CD4-positive, alpha-beta T cell (primary cell): ENCODE measurements around the gene WWOX. TPM values are rescaled to one million over a fixed set of nuclear protein-coding genes. Genes with fewer than 3 reads are reported as not detected.

Experiments used
- ATAC-seq: fragments of 200-7000 bp; cut with Tn5 transposase; one replicate; pipeline ENCODE4 v1.10.0; 2022; ENCODE audit warnings: mild to moderate bottlenecking; ENCODE audit not compliant: poor library complexity
- CTCF ChIA-PET: fragments of 350-600 bp; sonication (Branson Sonifier 250); formaldehyde crosslinking; loops from one replicate; lab custom pipeline; 2021; ENCODE audit warnings: antibody characterized with exemption, inconsistent platforms; lab: Charles Lee
- POLR2A ChIA-PET: fragments of 350-600 bp; sonication (Branson Sonifier 250); formaldehyde crosslinking; loops from one replicate; lab custom pipeline; 2021; ENCODE audit warnings: antibody characterized with exemption, inconsistent platforms; lab: Charles Lee
- DNase-seq, 14 experiments: peaks; one replicate each; pipeline ENCODE4 v3.0.0-alpha.2; 2013 to 2020; ENCODE audit warnings: mixed read lengths in 2 of 14
- H3K27ac ChIP-seq, 2 donors: one replicate each; pipeline versions ENCODE4 v1.5.1 to v1.7.0; 2013; ENCODE audit warnings: low read length in 2 of 2, low read depth in 1 of 2, mild to moderate bottlenecking in 1 of 2
- H3K27me3 ChIP-seq, 2 experiments: 1 replicate in 1 of 2; 2 replicates in 1 of 2; pipeline versions ENCODE4 v1.6.1 to v1.7.0; 2013; ENCODE audit warnings: low read length in 2 of 2, control low read depth in 1 of 2, mild to moderate bottlenecking in 1 of 2, moderate library complexity in 1 of 2; ENCODE audit not compliant: insufficient read depth in 2 of 2, control insufficient read depth in 1 of 2
- H3K36me3 ChIP-seq: one replicate; pipeline ENCODE4 v1.6.1; 2013; ENCODE audit warnings: low read length, control low read depth; ENCODE audit not compliant: insufficient read depth
- H3K4me1 ChIP-seq: one replicate; pipeline ENCODE4 v1.6.1; 2013; ENCODE audit warnings: low read length, control low read depth; ENCODE audit not compliant: insufficient read depth
- H3K4me3 ChIP-seq: one replicate; pipeline ENCODE4 v1.5.1; 2013; ENCODE audit warnings: mild to moderate bottlenecking, low read length, moderate library complexity
- H3K9me3 ChIP-seq, 2 experiments: 1 replicate in 1 of 2; 2 replicates in 1 of 2; pipeline versions ENCODE4 v1.6.1 to v1.7.0; 2013; ENCODE audit warnings: low read length in 2 of 2, mild to moderate bottlenecking in 2 of 2, control low read depth in 1 of 2, moderate library complexity in 1 of 2; ENCODE audit not compliant: control insufficient read depth in 1 of 2, insufficient read depth in 1 of 2
- H3K27ac Mint-ChIP-seq: one replicate; pipeline ENCODE4 v1.8.0; 2020; ENCODE audit warnings: mixed read lengths
- H3K27me3 Mint-ChIP-seq: one replicate; pipeline ENCODE4 v1.8.0; 2021; ENCODE audit warnings: mixed read lengths
- H3K36me3 Mint-ChIP-seq: one replicate; pipeline ENCODE4 v1.8.0; 2021; ENCODE audit warnings: low read depth, mixed read lengths
- H3K4me1 Mint-ChIP-seq: one replicate; pipeline ENCODE4 v1.8.0; 2021; ENCODE audit warnings: low read depth, mixed read lengths
- H3K4me3 Mint-ChIP-seq: one replicate; pipeline ENCODE4 v1.8.0; 2020; ENCODE audit warnings: mild to moderate bottlenecking, mixed read lengths
- H3K9me3 Mint-ChIP-seq: one replicate; pipeline ENCODE4 v1.8.0; 2020; ENCODE audit warnings: mixed read lengths
- intact Hi-C, 2 experiments: fragments of 100-400 bp; cut with DNase I in 1 of 2; cut with micrococcal nuclease in 1 of 2; formaldehyde crosslinking; loops; one replicate each; pipeline versions ENCODE4 v1.15.1 to v1.9.0; 2023 to 2025; cut with DNase I, micrococcal nuclease
- total RNA-seq, 174 experiments: library from RNA in 2 of 174; stranded (reverse) in 2 of 174; gene quantifications; one replicate each; pipeline ENCODE4 v1.2.3 and lab custom pipeline; 2021 to 2026
- TF ChIP-seq, protein P1 (sequence below): fragments of 200-600 bp; IDR thresholded peaks from one replicate; pipeline ENCODE4 v1.8.0; 2022; ENCODE audit warnings: antibody characterized with exemption, mild to moderate bottlenecking

WWOX gene
- total RNA-seq, 2 experiments from 2014 or later = 19.3 to 21.7 TPM

DNA sequence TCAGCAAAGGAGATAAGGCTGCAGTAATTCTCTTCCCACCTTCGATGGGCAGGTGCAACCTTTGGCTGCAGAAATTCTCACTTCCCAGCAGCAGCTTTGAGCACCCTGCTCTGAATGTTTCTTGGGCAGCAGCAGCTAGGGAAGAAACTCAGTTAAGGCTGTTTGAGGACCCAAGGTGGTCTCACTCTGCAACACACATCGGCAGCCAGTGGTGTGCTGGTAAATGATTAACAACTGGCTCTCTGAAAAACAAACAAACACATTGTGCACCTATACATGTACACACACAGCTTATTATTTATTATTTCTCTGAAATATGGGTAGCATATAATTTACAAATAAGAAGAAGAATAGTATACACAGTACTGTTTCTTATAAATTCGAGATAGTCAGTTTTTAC is 685.8 kb downstream of the WWOX start:
- Histone ChIP-seq H3K4me3 (no peak overlapping the region), H3K27me3 (no peaks in the 10 kb centered on the region), H3K27ac (no peak overlapping the region), H3K4me1 (peaks cover 3% of the 10 kb centered on the region), H3K9me3 (no peaks in the 10 kb centered on the region), H3K36me3 (no peaks in the 10 kb centered on the region)
- ATAC-seq (no peak), DNase-seq (no peak)
- POLR2A ChIA-PET = no interaction called here
- no peak overlapping the region for H3K27ac Mint-ChIP-seq
- no peaks in the 10 kb centered on the region for H3K36me3 Mint-ChIP-seq
- TF ChIP-seq, protein P1, sequence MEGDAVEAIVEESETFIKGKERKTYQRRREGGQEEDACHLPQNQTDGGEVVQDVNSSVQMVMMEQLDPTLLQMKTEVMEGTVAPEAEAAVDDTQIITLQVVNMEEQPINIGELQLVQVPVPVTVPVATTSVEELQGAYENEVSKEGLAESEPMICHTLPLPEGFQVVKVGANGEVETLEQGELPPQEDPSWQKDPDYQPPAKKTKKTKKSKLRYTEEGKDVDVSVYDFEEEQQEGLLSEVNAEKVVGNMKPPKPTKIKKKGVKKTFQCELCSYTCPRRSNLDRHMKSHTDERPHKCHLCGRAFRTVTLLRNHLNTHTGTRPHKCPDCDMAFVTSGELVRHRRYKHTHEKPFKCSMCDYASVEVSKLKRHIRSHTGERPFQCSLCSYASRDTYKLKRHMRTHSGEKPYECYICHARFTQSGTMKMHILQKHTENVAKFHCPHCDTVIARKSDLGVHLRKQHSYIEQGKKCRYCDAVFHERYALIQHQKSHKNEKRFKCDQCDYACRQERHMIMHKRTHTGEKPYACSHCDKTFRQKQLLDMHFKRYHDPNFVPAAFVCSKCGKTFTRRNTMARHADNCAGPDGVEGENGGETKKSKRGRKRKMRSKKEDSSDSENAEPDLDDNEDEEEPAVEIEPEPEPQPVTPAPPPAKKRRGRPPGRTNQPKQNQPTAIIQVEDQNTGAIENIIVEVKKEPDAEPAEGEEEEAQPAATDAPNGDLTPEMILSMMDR = no peak
- H3K4me3 Mint-ChIP-seq = no peak overlapping the region
- H3K9me3 Mint-ChIP-seq = no peaks in the 10 kb centered on the region
- H3K27me3 Mint-ChIP-seq = no peaks in the 10 kb centered on the region
- intact Hi-C loops = no loop called here
- CTCF ChIA-PET = no interaction called here
- H3K4me1 Mint-ChIP-seq = no peaks in the 10 kb centered on the region

DNA sequence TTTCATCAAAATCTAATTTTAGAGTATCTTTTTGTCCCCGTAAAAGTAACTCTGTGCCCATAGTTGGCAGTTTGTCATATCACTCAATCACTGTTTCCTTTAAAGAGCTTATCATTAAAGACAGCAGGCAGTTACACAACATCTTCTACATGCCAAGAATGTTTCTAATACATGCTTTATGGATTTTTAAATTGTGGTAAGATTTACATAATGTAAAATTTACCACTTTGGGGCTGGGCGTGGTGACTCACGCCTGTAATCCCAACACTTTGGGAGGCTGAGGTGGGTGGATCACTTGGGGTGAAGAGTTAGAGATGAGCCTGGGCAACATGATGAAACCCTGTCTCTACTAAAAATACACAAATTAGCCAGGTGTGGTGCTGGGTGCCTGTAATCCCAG is 687.2 kb downstream of the WWOX start:
- peaks cover 9% of the 10 kb centered on the region for H3K4me1 ChIP-seq
- H3K27ac ChIP-seq = no peak overlapping the region
- TF ChIP-seq, protein P1 = no peak
- ChIA-PET POLR2A (no interaction called here), CTCF (no interaction called here)
- no peaks in the 10 kb centered on the region for H3K27me3 ChIP-seq
- Mint-ChIP-seq H3K9me3 (no peaks in the 10 kb centered on the region), H3K4me3 (no peak overlapping the region), H3K27me3 (no peaks in the 10 kb centered on the region), H3K36me3 (no peaks in the 10 kb centered on the region), H3K27ac (no peak overlapping the region), H3K4me1 (no peaks in the 10 kb centered on the region)
- no peaks in the 10 kb centered on the region for H3K36me3 ChIP-seq
- intact Hi-C loops = no loop called here
- no peak overlapping the region for H3K4me3 ChIP-seq
- no peak for DNase-seq
- no peaks in the 10 kb centered on the region for H3K9me3 ChIP-seq
- ATAC-seq = no peak

DNA sequence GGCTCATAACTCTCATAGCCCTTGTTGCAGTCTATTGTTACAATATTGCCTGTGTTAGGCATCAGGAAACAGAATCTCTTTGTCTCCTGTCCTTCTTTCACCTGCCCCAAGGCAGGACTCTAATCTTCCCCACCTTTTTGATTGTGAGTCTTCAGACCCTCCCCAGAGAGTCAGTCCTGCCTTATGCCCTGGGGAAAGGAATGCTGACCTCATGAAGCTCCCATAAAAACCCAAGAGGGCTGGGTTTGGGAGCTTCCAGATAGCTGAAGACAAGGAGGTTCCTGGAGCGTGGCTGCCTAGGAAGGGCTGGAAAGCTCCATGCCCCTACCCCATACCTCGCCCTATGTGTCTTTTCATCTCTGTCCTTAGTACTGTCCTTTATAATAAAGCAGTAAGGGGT is 688.8 kb downstream of the WWOX start:
- Histone ChIP-seq H3K27me3 (no peaks in the 10 kb centered on the region), H3K36me3 (no peaks in the 10 kb centered on the region), H3K4me3 (no peak overlapping the region), H3K9me3 (no peaks in the 10 kb centered on the region), H3K4me1 (peaks cover 9% of the 10 kb centered on the region), H3K27ac (no peak overlapping the region)
- POLR2A ChIA-PET = no interaction called here
- CTCF ChIA-PET = no interaction called here
- no peak overlapping the region for H3K27ac Mint-ChIP-seq
- no peaks in the 10 kb centered on the region for H3K9me3 Mint-ChIP-seq
- no peaks in the 10 kb centered on the region for H3K27me3 Mint-ChIP-seq
- no peaks in the 10 kb centered on the region for H3K4me1 Mint-ChIP-seq
- intact Hi-C loops = no loop called here
- DNase-seq = no peak
- H3K36me3 Mint-ChIP-seq = no peaks in the 10 kb centered on the region
- H3K4me3 Mint-ChIP-seq = no peak overlapping the region
- no peak for ATAC-seq
- TF ChIP-seq, protein P1 = no peak
